Activated CD8-positive, alpha-beta memory T cell treated with anti-CD3 and anti-CD28 coated beads for 24 hours (primary cell): ENCODE results near the gene ADAM33.

Source experiments
- DNase-seq: peaks from one replicate; pipeline ENCODE4 v3.0.0-alpha.2; 2020

Gene ADAM33

GRCh38 chr20:3663031-3663701 is 18.6 kb downstream of the ADAM33 start, which contains the start of gene GFRA4:
TSS of gene GFRA4 (minus strand) at chr20:3663399. CDS start at chr20:3663399, 0 bp downstream.
- no peak for DNase-seq

DNA sequence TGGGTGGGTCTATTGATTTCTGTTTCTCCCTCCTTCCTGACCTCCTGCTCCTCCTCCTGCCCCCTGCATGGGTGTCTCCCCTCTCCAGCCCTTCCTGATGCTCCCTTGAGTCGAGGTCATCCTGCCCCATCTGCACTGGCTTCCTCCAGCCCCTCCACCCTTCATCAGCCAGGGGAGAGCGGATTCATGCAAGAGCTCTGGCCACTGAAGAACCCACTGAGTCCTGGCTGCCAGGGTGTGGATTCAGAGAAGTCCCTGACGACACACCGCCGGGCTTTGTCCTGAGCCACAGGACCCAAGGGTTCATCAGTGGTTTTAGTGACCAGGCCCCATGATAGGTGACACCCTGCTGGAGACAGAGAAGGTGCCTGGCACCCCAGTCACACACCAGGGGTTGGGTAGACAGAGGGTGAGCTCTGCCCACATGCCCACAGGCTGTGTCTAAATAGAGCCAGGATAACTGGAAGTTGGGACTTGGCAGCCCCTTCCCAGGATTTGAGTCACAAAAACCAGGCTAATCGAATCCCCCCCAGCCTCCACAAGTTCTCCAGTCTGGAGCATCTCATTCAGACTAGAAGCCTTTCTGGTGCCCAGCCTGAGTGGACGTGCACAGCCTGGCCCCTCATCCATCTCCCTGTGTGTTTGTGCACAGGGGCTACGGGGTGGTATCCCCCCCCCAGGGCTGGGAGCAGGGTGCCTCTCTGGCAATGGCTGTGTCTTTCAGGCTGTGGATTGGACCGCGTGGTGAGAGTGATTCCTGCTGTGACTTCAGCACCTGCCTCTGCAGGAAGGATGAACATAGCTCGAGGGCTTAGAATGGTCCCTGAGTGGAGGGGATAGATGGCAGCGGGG is 19.8 kb downstream of the ADAM33 start:
- no peak for DNase-seq

GRCh38 chr20:3661060-3661813 is 20.6 kb downstream of the ADAM33 start:
- DNase-seq: peak; percentile 54

GRCh38 chr20:3660262-3661059 is 21.3 kb downstream of the ADAM33 start:
- peak; percentile 52 for DNase-seq

- no peak for DNase-seq
Measured at GRCh38 chr20:3659492-3660261, 22.1 kb downstream of the ADAM33 start.

GRCh38 chr20:3658716-3659491 is 22.9 kb downstream of the ADAM33 start:
- no peak for DNase-seq

DNA sequence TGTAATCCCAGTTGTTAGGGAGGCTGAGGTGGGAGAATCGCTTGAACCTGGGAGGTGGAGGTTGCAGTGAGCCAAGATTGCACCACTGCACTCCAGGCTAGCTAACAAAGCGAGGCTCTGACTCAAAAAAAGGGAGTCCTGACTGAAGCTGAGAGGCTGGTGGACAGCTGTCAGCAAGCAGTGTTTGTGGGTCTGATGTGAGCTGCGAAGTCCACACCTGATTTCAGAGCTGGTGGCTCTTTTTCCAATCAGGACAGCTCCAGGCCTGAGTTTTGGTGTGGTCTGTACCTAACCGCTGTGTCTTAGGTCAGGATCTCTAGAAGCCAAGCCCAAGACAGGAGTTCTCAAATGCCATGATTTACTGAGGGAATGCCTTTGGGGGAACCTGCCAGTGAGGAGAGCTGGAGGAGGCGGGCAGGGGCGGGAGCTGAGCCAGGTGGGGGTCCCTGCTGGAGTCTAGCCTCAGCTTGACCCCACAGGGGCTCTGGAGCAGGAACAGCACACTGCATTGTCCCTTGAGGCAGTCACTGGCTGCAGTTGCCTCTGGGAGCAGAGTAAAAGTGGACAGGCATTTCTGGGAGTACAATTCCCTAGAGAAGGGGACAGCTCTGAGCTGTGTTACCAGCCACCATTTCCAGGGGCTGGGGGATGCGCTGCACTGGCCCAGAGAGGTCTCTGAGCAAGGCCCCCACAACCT is 23.6 kb downstream of the ADAM33 start:
- DNase-seq: no peak

GRCh38 chr20:3655131-3655405 is 26.7 kb downstream of the ADAM33 start:
- no peak for DNase-seq

DNA sequence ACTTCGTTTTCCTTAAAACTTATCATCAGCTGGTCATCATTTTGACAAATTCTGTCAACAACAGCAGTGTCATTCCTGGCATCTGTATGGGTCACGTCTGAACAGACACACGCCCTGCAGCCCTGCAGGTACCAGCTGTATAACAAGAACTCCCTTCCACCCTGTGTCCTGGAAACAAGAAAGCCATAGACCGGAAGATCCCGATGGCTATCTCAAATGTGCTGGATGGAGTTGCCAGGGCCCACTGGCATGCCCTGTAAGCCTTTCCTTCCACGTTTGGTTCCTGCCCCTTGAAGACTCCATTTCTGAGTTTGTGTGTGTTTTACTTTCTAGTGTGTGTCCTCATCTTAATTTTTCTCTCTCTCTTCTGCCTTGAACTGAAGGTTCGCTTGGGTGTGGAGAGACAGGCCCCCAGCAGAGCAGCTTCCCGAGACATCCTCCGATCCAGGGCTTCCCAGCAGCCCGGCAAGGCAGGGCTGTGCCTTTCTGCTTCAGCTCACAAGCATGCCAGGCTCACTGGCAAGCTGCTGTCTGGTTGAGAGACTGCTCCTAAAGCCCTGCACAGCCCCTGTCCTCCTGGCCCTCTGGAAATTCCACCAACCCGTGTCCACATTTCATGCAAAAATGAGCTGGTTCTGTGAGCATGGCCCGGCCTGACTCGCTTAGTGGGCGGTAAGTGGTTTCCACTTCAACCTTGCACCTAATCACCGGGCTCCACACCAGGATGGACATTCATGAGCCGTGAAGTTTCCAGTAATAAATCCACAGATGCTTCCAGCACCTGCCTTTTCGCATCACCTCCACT is 27.3 kb downstream of the ADAM33 start:
- DNase-seq: no peak

DNA sequence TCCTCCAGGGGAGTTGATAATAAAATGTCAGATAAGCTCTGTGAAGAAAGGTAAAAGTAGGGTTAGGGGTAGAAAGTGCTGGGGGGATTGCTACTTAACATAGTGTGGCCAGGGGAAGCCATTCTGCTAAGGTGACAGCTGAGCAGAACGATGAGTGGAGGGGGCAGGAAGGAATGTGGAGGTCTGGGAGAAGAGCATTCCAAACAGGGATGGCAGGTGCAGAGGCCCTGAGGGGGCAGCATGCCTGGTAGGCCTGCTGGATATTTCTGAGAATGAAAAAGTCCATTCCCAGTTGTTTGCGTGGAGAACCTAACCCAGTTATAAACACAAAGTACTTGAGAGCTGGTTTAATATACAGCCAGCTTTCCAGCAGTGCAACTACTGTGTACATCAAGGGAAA is 27.9 kb downstream of the ADAM33 start:
- peak; percentile 17 for DNase-seq

DNA sequence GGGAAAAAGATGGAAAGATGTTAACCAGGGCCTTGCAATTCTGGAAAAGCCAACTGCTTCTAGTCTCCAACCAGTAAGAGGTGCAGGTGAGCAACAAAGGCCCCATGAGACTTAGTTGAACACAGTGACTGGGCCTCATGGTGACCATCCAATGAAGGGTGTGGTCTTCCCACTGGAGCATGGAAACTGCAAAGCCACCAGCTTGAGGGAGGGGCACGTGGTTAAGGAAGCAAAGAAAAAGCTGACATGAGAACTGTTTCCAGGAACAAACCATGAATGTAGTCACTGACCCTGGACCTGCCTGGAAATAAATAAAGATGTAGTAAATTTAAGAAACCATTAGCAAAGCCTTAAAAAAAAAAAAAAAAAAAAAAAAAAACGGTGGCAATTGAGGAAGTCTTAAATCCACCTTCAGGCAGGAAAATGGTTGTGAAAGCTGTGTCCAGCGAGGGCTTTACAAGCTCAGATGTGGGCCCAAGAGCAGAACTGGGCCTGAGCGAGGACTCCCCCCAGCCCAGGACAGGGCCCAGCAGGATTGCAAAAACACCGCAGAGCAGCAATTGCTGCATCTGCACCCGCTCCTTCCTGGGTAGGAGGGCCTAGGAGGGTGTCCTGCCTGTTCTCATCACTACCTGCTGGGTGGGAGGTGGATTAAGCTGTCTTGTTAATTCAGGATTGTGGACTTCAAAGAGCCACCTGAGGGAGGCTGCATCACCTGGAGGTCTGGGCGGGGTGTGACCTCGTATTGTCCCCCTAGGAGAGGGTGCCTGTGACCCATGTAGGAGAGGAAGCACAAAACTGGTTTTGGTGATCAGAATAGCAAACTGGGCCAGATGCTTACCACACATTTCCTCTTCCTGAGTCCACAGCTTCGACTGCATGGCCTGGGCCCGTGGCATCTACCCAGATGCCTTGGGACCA is 28.9 kb downstream of the ADAM33 start:
- DNase-seq: peak; percentile 32

- no peak for DNase-seq
Measured at GRCh38 chr20:3652221-3652620, 29.6 kb downstream of the ADAM33 start.

GRCh38 chr20:3651204-3651962 is 30.4 kb downstream of the ADAM33 start:
- no peak for DNase-seq

DNA sequence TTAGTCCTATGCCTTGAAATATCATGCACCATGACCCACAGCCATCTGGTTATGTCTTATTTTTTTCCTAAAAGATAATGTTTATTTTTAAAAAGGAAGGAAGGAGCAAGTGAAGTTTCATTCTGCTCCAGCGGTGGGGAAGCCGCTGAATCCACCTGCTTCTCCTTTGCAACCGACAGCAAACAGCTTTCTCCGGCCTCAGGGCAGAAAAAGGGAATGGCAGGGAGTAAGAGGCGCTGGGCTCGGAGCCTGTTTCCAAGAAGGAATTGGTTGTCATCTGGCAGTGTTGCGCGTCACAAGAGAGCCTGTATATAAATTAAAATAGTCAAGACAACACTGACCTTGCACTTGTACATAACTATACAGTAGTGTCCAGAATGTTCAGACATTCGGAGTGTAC is 32.9 kb downstream of the ADAM33 start:
- DNase-seq: no peak

- no peak for DNase-seq
Measured at GRCh38 chr20:3647473-3647872, 34.3 kb downstream of the ADAM33 start.

DNA sequence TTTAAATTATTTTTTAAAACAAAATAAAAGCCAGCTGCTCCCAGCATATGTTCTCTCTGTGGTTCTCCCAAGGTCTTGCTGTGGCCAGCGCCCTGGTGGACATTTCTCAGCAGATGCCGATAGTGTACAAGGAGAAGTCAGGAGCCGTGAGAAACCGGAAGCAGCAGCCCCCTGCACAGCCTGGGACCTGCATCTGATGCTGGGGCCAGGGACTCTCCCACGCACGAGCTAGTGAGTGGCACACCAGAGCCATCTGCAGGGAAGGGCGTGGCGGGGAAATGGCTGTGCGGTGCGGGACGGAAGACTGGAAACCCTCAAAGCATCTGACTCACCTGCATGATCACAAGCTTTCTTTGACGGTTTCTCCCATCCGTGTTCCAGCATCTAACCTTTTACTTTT is 35.2 kb downstream of the ADAM33 start:
- DNase-seq: no peak

DNA sequence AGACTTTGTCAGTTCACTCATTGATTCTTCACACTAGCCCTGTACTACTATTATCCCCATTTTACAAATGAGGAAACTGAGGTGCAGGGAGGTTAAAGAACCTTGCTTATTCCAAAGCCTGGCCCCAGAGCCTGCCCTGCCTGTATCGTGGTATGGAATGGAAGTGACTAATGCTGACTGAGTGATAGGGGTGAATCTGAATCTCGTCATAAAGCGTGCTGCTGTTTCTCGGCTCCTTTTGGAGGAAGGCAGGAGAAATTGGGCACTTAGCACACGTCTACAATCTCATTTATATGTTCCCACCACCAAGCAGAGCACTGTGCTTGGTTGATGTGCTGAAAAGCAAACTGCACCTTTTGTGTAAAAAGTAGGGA is 35.8 kb downstream of the ADAM33 start:
- no peak for DNase-seq
